GM18499 (cell line): Measurements from ENCODE around the gene SBF2.
"Not testable (repeated sequence)": the region's sequence is repeated elsewhere in the genome, so short reads cannot be mapped to it uniquely, and the experiment has no call there.

Experiments used
- ATAC-seq: cut with Tn5 transposase; IDR thresholded peaks from one replicate; pipeline ENCODE4 v1.9.1; 2021; ENCODE audit warnings: moderate number of reproducible peaks; ENCODE audit not compliant: insufficient read depth, unreplicated experiment

The SBF2 gene

DNA sequence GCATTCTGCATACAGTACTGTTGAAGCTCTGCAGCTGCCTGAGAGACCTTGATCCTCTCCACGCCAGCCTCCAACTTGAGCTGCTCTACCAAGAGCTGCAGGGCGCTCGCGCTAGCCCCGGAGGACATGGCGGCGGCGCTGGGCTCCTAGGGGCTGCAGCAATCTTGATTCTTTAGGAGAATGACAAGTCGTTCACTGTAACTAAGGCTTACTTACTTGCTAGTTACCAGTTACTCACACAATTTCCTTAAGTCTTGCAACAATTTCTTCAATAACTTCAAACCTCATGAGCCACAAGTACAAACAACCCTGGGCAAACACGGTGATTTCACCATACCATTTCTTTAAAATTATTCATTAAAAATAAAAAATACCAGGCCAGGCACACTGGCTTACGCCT, 21.9 kb downstream of the SBF2 start:
- no peak for ATAC-seq

DNA sequence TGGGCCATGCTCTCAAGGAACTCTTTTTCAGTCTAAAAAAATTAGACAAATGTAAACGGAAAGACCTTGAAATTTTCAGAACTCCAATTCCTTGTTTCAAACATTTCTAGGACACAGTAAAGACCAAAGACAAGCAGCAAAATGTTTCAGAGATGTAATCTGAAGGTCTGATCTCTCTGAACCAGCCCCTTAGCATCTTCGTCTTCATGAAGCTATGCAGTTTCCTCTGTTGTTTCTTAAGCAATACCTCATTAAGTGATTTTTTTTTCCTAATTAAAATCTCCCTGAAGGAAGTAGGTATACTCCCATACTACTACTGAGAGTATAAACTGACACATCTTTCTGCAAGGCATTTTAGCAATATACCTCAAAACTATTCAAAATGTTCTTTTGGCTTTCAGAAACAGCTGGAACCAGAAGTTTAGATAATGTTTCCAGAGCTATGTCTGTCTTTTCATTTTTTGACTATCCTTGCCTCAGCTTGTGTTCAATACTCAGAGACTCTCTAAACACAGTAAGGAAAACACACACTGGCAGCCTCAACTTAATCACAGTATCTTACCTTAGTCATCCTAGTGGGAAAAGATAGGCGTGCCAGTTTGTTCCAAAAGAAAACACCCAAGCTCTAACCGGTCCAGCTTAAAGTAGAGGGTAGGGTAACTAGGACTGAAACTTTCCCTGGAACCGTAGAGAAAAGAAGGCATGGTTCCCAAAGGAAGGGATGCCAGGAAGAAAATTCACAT, 25.1 kb downstream of the SBF2 start:
- no peak for ATAC-seq

DNA sequence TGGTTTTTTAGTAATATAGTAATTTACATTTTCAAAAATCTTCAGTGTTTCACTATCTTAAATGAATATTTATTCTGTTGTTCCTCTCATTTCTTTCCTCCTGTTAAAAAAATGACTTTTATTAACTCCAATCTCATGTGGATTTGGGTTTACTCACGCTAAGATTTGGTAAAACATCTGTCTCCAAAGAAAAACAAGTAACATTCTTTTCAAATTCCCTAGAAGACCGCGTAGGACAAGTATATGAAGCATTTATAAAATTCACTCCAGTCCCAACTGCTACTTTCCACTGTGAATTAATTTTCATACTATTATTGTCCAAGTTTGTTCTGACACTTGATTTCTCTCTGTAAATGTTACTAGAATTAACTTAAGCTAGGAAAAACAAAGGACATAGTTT, 26.2 kb downstream of the SBF2 start:
- no peak for ATAC-seq

DNA sequence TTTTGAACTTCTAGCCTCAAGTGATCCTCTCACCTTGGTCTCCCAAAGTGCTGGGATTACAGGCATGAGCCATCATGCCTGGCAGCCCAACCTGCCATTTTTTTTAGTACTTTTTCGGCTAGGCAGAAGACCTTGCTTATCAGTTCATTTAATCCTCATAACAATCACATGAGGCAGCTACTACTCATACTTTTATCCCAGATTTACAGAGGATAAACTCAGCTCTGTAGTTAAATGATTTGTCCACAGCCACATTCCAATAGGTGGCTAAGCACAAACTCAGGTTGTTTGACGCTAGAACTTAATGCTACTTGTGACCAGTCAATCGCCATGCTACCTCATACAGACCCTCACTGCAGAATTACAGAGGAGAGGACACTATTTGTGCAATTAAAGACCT, 28.1 kb downstream of the SBF2 start:
- ATAC-seq: no peak

DNA sequence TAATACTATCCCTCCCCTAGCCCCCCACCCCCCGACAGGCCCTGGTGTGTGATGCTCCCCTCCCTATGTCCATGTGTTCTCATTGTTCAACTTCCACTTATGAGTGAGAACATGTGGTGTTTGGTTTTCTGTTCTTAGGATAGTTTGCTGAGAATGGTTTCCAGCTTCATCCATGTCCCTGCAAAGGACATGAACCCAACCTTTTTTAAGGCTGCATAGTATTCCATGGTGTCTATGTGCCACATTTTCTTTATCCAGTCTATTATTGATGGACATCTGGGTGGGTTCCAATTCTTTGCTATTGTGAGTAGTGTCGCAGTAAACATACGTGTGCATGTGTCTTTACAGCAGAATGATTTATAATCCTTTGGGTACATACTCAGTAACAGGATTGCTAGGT, 29.3 kb downstream of the SBF2 start:
- ATAC-seq: not testable (repeated sequence)

DNA sequence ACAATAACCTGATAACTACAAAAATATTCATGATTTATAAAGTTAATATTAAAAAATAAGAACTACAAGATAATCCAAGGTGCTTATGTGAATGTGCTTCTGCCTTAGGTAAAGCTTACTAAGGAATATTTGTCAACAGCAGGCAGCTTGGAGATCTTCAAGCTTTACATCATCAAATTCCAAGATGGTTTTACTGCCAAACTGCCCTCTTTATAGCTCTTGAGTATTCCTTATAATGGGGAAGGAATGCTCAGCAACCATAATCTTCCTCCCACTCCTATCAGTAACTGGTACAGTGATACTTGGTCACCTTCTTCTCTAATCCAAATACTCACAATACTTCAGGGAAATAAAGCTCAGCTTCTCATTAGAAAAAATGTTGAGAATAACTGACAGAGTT, 30.1 kb downstream of the SBF2 start:
- no peak for ATAC-seq

DNA sequence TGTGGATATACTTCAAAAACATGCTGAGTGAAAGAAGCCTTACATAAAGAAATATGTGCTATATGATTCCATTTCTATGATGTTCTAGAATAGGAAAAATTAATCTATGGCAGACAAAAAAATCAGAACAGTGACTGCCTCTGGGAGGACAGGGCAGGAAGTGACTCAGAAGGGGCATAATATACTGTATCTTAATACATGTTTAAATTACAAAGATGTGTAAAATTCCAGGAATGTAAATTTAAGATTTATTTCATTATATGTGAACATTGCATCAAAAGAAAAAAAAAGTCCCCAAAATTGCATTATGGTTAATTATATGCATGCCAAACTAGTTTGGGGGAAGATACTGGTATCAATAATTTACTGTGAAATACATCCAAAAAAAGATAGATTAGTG, 32.2 kb downstream of the SBF2 start:
- ATAC-seq: no peak

DNA sequence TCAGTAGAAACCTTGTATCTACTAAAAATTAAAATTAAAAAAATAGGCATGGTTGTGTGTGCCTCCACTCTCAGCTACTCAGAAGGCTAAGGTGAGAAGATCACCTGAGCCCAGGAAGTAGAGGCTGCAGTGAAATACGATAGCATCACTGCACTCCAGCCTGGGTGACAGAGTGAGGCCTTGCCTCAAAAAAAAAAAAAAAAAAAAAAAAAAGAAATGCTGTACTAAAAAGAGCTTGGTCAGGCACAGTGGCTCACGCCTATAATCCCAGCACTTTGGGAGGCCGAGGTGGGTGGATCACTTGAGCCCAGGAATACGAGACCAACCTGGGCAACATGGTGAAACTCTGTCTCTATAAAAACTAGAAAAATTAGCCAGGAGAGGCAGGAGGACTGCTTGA, 36.5 kb downstream of the SBF2 start:
- no peak for ATAC-seq

DNA sequence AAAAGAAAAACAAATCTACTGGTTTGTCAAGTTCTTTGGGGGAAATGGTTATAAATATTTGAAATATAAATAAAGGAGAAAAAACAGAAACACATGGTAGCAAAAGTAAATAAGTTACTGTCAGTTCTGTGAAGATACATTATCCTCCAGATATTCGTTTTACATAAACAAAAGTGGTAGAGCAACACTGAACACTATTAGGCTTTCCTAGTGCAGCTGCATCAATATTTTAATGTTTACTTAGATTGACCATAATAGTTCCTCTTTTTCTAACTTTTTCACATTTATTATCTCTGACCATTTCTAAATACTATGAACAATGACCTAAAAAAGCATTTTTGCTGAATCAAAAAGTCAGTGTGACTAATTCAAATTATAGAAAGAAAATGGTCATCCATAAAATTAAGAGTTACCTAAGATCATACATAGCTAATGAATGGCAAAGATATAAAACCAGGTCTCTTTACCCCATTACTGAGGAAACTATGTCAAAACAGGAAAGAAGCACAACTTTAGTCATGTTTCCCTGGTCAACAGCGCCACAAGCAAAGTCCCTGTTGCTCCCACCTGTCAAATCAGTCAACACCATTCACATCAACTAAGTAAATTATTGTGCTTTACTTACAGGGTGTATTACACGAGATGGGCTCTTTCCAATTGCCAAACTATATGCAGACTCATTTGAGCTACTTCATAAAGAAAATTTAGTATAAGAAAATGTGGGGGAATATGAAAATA, 38.5 kb downstream of the SBF2 start:
- ATAC-seq: no peak

DNA sequence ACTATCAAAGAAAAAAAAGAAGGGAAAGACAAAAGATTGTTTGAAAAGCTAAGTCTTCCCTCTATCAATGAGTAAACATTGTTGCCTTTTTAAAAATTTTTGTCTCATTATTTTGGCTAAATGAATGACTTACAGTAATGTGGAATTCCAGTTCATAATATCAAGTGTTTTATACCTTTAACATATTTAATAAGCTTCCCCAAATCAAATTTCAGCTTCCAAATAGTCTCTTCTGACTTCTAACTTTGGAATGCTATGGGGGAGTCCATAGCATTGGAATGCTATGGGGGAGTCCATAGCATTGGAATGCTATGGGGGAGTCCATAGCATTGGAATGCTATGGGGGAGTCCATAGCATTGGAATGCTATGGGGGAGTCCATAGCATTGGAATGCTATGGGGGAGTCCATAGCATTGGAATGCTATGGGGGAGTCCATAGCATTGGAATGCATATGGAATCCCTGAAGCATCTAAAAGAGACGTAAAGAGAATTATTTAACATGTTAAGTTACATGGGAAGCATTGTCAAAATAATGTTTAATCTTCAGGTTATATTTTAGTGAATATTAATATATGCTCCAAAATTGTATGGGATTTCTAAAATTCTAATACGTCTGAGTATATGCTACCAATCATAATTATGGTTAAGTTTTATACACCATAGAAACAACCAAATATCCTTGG, 44.4 kb downstream of the SBF2 start:
- not testable (repeated sequence) for ATAC-seq

DNA sequence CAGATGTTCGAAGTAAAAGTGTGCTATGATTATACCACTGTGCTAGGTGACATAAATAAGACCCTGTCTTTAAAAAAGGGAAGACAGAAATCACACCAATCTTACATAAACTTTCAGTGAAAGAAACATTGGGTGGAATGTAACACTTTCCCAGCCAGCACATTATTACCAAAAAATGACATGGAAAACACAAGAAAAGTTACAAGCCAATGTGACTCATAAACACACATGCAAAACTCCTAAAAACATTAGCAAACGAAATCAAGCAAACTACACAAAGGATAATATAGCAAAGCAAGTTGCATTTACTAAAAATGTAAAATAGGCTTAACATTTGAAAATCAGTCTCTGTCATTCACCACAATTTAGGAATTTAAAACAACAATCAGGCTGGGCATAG, 47.0 kb downstream of the SBF2 start:
- ATAC-seq: no peak

DNA sequence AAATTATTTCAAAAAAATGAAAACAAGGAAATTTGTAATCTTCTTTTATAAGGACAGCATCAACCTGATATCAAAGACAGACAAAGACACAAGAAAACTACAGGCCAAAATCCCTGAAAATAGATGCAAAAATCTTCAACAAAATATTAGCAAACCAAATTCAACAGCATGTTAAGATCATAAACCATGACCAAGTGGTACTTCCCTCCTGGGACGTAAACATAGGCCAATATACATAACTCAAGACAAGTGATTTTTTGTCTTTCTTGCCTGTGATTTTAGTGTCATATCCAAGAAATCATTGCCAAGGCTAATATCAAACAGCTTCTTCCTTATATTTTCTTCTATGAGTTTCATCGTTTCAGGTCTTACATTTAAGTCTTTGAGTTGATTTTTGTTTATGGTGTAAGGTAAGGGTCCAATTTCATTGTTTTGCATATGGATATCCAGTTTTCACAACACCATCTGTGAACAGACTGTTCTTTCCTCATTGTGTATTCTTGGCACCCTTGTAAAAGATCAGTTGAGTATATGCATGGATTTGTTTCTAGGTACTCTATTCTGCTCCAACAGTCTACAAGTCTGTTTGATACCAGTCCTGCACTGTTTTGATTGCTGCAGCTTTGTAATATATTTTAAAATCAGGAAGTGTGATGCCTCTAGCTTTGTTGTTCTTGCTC, 50.0 kb downstream of the SBF2 start:
- no peak for ATAC-seq

DNA sequence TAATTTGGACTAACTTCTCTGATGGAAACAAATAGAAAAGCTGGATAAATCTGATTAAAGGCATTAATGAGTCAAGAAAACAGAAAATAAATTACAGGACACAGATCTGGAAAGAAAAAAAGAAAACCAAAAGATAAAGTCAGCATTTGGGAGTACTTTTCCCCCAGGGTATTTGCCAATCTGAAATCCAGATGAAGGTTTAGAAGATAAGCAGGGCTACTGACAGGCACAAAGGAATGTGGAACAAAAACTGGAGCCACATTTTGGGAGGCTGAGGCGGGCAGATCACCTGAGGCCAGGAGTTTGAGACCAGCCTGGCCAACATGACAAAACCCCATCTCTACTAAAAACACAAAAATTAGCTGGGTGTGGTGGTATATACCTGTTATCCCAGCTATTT, 57.2 kb downstream of the SBF2 start:
- no peak for ATAC-seq

DNA sequence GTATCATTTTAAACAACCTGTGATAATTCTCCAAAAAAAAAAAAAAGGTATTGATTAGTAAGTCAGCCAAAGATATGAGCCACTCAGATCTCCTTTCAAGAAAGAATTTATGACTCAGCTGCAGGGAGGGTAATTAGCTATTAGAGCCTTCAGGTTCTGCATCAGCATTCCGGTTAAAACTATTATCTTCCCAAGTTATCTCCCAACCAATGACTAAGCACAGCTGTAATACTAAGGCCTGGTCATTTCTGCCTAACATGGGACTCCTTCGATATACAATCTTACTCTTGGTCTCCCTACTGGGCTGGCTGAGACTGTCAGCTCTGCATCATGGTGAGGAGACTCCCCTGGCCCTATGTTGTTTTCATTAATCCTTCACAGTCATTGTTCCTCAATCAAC, 60.4 kb downstream of the SBF2 start:
- ATAC-seq: no peak

DNA sequence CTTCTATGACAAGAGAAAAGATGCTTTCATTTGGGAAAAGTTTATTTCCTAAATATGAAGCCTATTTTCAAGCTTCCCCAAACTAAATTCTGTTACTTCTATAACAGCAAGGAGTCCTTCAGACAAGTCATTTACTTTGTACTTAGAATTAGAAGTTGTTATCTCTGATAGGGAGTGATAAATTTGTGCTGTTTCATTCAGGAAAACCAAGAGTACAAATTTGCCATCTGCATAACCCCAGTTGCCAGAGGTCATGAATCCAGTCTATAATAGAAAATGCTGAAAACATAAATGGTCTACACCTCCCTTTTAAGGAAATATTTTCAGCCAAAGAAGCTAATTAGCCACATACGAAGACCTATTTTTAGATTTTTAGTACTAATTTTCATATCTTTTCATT, 61.3 kb downstream of the SBF2 start:
- ATAC-seq: no peak

DNA sequence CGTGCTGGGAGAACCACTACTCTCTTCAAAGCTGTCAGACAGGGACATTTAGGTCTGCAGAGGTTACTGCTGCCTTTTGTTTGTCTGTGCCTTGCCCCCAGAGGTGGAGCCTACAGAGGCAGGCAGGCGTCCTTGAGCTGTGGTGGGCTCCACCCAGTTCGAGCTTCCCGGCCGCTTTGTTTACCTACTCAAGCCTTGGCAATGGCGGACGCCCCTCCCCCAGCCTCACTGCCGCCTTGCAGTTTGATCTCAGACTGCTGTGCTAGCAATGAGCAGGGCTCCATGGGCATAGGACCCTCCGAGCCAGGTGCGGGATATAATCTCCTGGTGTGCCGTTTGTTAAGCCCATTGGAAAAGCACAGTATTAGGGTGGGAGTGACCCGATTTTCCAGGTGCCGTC, 62.2 kb downstream of the SBF2 start:
- not testable (repeated sequence) for ATAC-seq

DNA sequence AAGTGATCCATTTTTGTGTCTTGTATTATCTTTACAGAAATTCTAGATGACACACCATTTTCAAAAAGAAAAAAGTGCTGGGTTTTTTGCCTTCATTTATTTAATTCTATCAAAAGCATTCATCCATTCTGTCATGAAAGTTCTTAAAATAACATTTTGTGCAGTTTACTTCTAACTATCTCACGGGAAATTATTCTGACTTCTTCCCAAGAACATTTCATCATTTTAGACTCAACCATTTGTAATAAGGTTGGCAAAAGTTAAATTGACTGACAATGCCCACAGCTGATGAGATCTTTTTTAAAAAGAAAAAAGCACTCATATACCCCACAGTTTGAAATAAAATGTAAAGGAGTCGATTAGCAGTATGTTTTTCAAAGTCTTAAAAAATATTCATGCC, 68.5 kb downstream of the SBF2 start:
- no peak for ATAC-seq

DNA sequence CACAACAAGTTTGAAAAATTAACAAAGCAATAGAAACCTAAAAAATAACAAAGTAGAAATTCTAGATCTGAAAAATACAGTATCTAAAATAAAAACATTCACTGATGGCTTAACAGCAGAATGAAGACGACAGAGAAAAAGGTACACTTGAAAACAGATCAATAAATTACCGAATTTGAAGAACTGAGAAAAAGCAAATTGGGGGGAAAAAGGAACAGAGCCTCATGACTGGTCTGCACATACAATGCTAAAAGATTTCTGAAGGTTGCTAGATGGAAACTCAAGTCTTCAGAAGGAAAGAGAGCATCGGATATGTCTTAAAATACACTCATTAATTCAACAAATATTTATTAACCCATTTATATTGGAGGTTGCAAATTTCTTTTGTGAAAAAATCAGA, 71.6 kb downstream of the SBF2 start:
- no peak for ATAC-seq

DNA sequence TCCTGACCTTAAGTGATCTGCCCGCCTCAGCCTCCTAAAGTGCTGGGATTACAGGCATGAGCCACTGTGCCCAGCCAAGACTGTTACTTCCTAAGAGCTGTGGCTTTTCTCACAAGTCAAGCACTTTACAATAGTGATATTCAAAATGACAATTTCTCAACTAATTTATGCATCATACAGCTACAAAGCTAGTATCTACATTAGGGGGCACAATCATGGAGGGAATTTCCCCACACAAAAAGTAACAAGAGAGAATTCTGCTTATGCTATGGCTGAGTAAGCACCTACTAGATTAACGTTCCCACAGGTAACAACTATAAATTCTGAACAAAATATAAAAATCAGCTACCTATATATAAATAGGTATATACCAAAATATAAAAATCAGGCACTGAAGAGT, 72.7 kb downstream of the SBF2 start:
- ATAC-seq: no peak

DNA sequence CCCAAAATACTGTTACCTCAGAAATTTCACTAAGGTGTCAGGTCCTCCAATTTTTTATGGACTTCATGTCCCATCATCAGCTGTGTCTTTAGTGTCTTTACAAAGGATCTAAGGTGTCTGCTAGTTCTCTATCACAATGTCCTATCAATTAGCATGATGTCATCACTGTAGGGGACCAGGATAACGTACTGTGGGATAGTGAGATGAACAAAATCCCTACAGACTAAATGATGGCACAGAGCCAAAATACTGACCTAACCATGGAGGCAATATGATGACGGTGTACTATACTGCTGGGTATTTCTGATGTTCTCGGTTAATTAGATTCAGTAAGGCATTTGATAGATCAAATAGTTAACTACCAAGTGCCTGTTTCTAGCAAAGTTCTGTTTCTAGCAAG, 82.5 kb downstream of the SBF2 start:
- ATAC-seq: no peak

DNA sequence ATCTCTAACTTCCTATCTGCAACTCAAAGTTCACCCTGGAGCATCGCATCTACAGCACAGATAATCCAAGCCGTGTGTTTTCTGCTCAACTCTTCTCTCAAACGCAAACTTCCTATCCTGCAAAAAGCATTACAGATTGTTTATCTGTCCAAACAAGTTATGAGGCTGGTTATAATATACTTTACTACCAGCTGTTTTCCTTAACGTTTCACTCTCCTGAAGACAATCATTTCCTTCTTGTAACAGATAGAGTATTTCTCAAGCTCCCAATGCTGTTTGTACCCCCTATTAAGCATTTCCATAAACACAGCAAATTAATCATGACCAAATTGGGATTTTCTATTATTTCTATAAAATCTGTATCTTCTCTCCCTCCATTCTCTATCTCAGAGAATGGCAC, 84.7 kb downstream of the SBF2 start:
- ATAC-seq: no peak
